PC-3 (cell line): Measurements from ENCODE around the gene UBASH3A. TPM values are rescaled to one million over a fixed set of nuclear protein-coding genes. Genes with fewer than 3 reads are reported as not detected.

Source experiments
- ATAC-seq: fragments of 200-7000 bp; cut with Tn5 transposase; 2 replicates; pipeline ENCODE4 v1.9.1; 2020; ENCODE audit warnings: mild to moderate bottlenecking, moderate library complexity
- BruUV-seq: library from RNA; stranded (reverse); fragments of 400-500 nt; replicated peaks from 2 replicates; lab custom pipeline; 2021; lab: Mats Ljungman, UMichigan
- CTCF ChIA-PET: fragments of 300-600 bp; sonication (Branson Sonifier 250); formaldehyde crosslinking; loops from one replicate; lab custom pipeline; 2022; ENCODE audit warnings: antibody characterized with exemption; lab: Charles Lee
- POLR2A ChIA-PET: fragments of 300-600 bp; sonication (Branson Sonifier 250); formaldehyde crosslinking; loops from one replicate; lab custom pipeline; 2022; ENCODE audit warnings: antibody characterized with exemption; ENCODE audit not compliant: unreplicated experiment; lab: Charles Lee
- DNase-seq: peaks from one replicate; pipeline ENCODE4 v3.0.0-alpha.2; 2015
- H2AFZ ChIP-seq: fragments of 300-600 bp; sonication (generic); 2 replicates; pipeline ENCODE4 v1.6.0; 2016; ENCODE audit warnings: antibody characterized with exemption, low read length
- H3F3A ChIP-seq: fragments of 300-600 bp; sonication (generic); one replicate; pipeline ENCODE4 v1.6.0; 2017; ENCODE audit warnings: antibody characterized with exemption, low read length, control low read depth, mild to moderate bottlenecking; ENCODE audit not compliant: unreplicated experiment
- H3K27ac ChIP-seq: fragments of 300-600 bp; sonication (generic); 2 replicates; pipeline ENCODE4 v1.5.1; 2016; ENCODE audit warnings: mild to moderate bottlenecking, low read length
- H3K27me3 ChIP-seq: fragments of 300-600 bp; sonication (generic); 2 replicates; pipeline ENCODE4 v1.6.1; 2016; ENCODE audit warnings: low read length, mixed read lengths
- H3K36me3 ChIP-seq: fragments of 300-600 bp; sonication (generic); 2 replicates; pipeline ENCODE4 v1.6.1; 2016; ENCODE audit warnings: low read depth, mixed run types, low read length, mixed read lengths
- H3K4me1 ChIP-seq: fragments of 300-600 bp; sonication (generic); 2 replicates; pipeline ENCODE4 v1.5.1; 2016; ENCODE audit warnings: low read length; ENCODE audit not compliant: insufficient read depth
- H3K4me2 ChIP-seq: fragments of 300-600 bp; sonication (generic); 2 replicates; pipeline ENCODE4 v1.6.0; 2016; ENCODE audit warnings: low read length
- H3K4me3 ChIP-seq: fragments of 300-600 bp; sonication (generic); 2 replicates; pipeline ENCODE4 v1.5.1; 2016; ENCODE audit warnings: mild to moderate bottlenecking, low read length, mixed read lengths
- H3K79me2 ChIP-seq: fragments of 300-600 bp; sonication (generic); 2 replicates; pipeline ENCODE4 v1.6.1; 2017; ENCODE audit warnings: low read length, mixed read lengths
- H3K9ac ChIP-seq: fragments of 300-600 bp; sonication (generic); 2 replicates; pipeline ENCODE4 v1.6.0; 2016; ENCODE audit warnings: mild to moderate bottlenecking, low read length
- H3K9me2 ChIP-seq: fragments of 300-600 bp; sonication (generic); replicated peaks from 2 replicates; pipeline ENCODE4 v1.6.1; 2016; ENCODE audit warnings: mixed run types, low read length, mixed read lengths
- H3K9me3 ChIP-seq: fragments of 300-600 bp; sonication (generic); 2 replicates; pipeline ENCODE4 v1.6.1; 2016; ENCODE audit warnings: low read length, mixed read lengths
- H4K20me1 ChIP-seq: fragments of 300-600 bp; sonication (generic); 2 replicates; pipeline ENCODE4 v1.6.1; 2016; ENCODE audit warnings: low read length, mixed read lengths
- CTCF ChIP-seq: fragments of 300-600 bp; sonication (generic); conservative IDR thresholded peaks from 2 replicates; pipeline ENCODE4 v1.5.1; 2017; ENCODE audit warnings: antibody characterized with exemption, low read depth, mild to moderate bottlenecking, low read length
- EZH2 ChIP-seq: fragments of 300-600 bp; sonication (generic); IDR thresholded peaks from one replicate; pipeline ENCODE4 v1.6.1; 2017; ENCODE audit warnings: antibody characterized with exemption, mild to moderate bottlenecking, low read length; ENCODE audit not compliant: unreplicated experiment
- EZH2phosphoT487 ChIP-seq: fragments of 300-600 bp; sonication (generic); IDR thresholded peaks from 2 replicates; pipeline ENCODE4 v1.6.1; 2018; ENCODE audit warnings: mild to moderate bottlenecking, antibody characterized with exemption, low read length, borderline replicate concordance
- intact Hi-C: fragments of 100-400 bp; cut with micrococcal nuclease; formaldehyde crosslinking; loops from 2 replicates; pipeline ENCODE4 v1.9.0; 2023
- total RNA-seq: library from RNA; depleted of rRNA; stranded (reverse); fragments of >200 nt; gene quantifications from 2 replicates; pipeline ENCODE4 v1.2.3, GENCODE V29; 2014

UBASH3A gene
- total RNA-seq, 1 experiment from 2014 or later, result 1.0 TPM

GRCh38 chr21:42443876-42444744, 40.4 kb downstream of the UBASH3A start:
- Histone ChIP-seq H3K79me2 (no peaks in the 10 kb centered on the region), H3K4me1 (no peaks in the 10 kb centered on the region), H3K36me3 (no peaks in the 10 kb centered on the region), H3K27me3 (no peaks in the 10 kb centered on the region), H3K4me3 (no peak overlapping the region), H3K9me2 (no peaks in the 10 kb centered on the region), H4K20me1 (no peaks in the 10 kb centered on the region), H3K9me3 (no peaks in the 10 kb centered on the region), H3K4me2 (no peak overlapping the region), H2AFZ (no peak overlapping the region), H3F3A (no peaks in the 10 kb centered on the region), H3K9ac (no peak overlapping the region), H3K27ac (no peak overlapping the region)
- BruUV-seq, result no TSS peak
- POLR2A ChIA-PET, result no interaction called here
- ATAC-seq (no peak), DNase-seq (no peak)
- CTCF ChIA-PET, result no interaction called here
- intact Hi-C loops, result no loop called here
- no peak for TF ChIP-seq EZH2phosphoT487
- no peak for TF ChIP-seq CTCF
- TF ChIP-seq EZH2, result no peak

- no peak for ATAC-seq
- H3K27ac ChIP-seq, result no peak overlapping the region
- H3K27me3 ChIP-seq, result no peaks in the 10 kb centered on the region
- POLR2A ChIA-PET, result no interaction called here
- H3K79me2 ChIP-seq, result no peaks in the 10 kb centered on the region
- H3K36me3 ChIP-seq, result no peaks in the 10 kb centered on the region
- TF ChIP-seq EZH2phosphoT487, result no peak
- TF ChIP-seq CTCF, result no peak
- no peak for TF ChIP-seq EZH2
- CTCF ChIA-PET, result no interaction called here
- H3K4me2 ChIP-seq, result no peak overlapping the region
- H3F3A ChIP-seq, result no peaks in the 10 kb centered on the region
- no peak for DNase-seq
- H2AFZ ChIP-seq, result no peak overlapping the region
- no peaks in the 10 kb centered on the region for H3K9me3 ChIP-seq
- intact Hi-C loops, result no loop called here
- no peaks in the 10 kb centered on the region for H3K9me2 ChIP-seq
- H3K4me3 ChIP-seq, result no peak overlapping the region
- peaks cover 2% of the 10 kb centered on the region; the same call in 1 of the 2 replicates for H3K4me1 ChIP-seq
- no TSS peak for BruUV-seq
- H3K9ac ChIP-seq, result no peak overlapping the region
- H4K20me1 ChIP-seq, result no peaks in the 10 kb centered on the region
These were observed 41.0 kb downstream of the UBASH3A start for GRCh38 chr21:42444745-42445059.

GRCh38 chr21:42445311-42445710, 41.6 kb downstream of the UBASH3A start:
- ATAC-seq, result no peak
- POLR2A ChIA-PET, result no interaction called here
- Histone ChIP-seq H2AFZ (no peak overlapping the region), H3K4me3 (no peak overlapping the region), H3K27me3 (no peaks in the 10 kb centered on the region), H3K27ac (no peak overlapping the region), H3K9me2 (no peaks in the 10 kb centered on the region), H3K9ac (no peak overlapping the region), H3F3A (no peaks in the 10 kb centered on the region), H3K4me2 (no peak overlapping the region), H3K4me1 (peaks cover 3% of the 10 kb centered on the region; the same call in 1 of the 2 replicates), H3K36me3 (no peaks in the 10 kb centered on the region), H3K9me3 (no peaks in the 10 kb centered on the region), H3K79me2 (no peaks in the 10 kb centered on the region), H4K20me1 (no peaks in the 10 kb centered on the region)
- no peak for DNase-seq
- intact Hi-C loops, result no loop called here
- CTCF ChIA-PET, result no interaction called here
- no TSS peak for BruUV-seq
- TF ChIP-seq EZH2phosphoT487, result no peak
- TF ChIP-seq EZH2, result no peak
